ENCODE measurements around the gene ASB7.

DNA sequence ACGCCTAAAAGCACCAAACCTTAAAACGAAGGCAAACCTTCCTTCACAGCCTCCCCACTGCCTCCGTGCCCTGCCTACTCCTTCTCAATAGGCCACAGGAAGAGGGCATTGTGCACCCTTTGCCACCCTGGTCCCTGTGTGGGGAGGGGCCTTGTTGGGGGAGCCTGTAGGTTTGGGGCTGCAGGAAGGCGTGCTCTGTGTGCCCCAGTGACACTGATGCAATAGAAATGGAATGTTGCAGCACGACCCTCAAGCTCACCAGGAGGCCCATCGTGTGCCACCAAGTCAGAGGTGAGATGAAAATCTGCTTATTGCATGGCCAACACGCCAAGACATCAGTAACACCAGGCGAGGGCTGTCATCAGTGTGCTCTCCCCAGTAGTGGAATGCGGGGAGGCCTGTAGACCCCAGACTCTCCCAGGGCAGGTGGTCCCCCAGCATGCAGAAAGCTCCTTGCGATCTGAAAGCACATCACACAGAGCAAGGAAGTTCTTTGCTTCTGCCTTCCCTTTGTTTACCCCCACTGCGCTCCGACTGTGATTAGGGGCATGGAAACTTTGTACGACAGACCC, 86.2 kb downstream of the ASB7 start:
- TF ChIP-seq CTCF (conservative IDR thresholded peaks at IDR 0.05): no peak
- no peak for TF ChIP-seq EZH2 (IDR thresholded peaks at IDR 0.05; ENCODE audit: low read depth)

Data from PC-9 (cell line).